Effector memory CD8-positive, alpha-beta T cell (primary cell): ENCODE results near the gene IBA57.

Source experiments
- ATAC-seq: fragments of 150-1000 bp; cut with Tn5 transposase; replicated peaks from 2 replicates; pipeline ENCODE4 v1.10.0; 2021; ENCODE audit warnings: mild to moderate bottlenecking, moderate library complexity
- DNase-seq, 3 experiments: peaks; one replicate each; pipeline ENCODE4 v3.0.0; 2021
- H3K27ac Mint-ChIP-seq, 2 donors: one replicate each; pipeline ENCODE4 v1.8.0; 2022; ENCODE audit warnings: mild to moderate bottlenecking in 2 of 2, mixed read lengths in 2 of 2, moderate library complexity in 2 of 2
- H3K27me3 Mint-ChIP-seq, 2 donors: one replicate each; pipeline ENCODE4 v1.8.0; 2022; ENCODE audit warnings: mixed read lengths in 2 of 2
- H3K36me3 Mint-ChIP-seq: one replicate; pipeline ENCODE4 v1.8.0; 2022; ENCODE audit warnings: mild to moderate bottlenecking, moderate library complexity, mixed read lengths; ENCODE audit not compliant: insufficient read depth
- H3K4me1 Mint-ChIP-seq, 2 donors: one replicate each; pipeline ENCODE4 v1.8.0; 2022; ENCODE audit warnings: low read depth in 2 of 2, mixed read lengths in 2 of 2
- H3K4me3 Mint-ChIP-seq, 2 donors: one replicate each; pipeline ENCODE4 v1.8.0; 2022; ENCODE audit warnings: mild to moderate bottlenecking in 2 of 2, mixed read lengths in 2 of 2, moderate library complexity in 2 of 2
- H3K9me3 Mint-ChIP-seq, 2 donors: one replicate each; pipeline ENCODE4 v1.8.0; 2022; ENCODE audit warnings: mixed read lengths in 2 of 2

The IBA57 gene

GRCh38 chr1:228175316-228176023 lies 9.9 kb downstream of the IBA57 start:
- Mint-ChIP-seq H3K27ac (no peak overlapping the region), H3K36me3 (peaks cover 50% of the 10 kb centered on the region), H3K27me3 (no peaks in the 10 kb centered on the region), H3K4me1 (peaks cover 5 to 21% of the 10 kb centered on the region in 2 donors), H3K4me3 (no peak overlapping the region), H3K9me3 (no peaks in the 10 kb centered on the region)
- no peak for ATAC-seq
- DNase-seq, result no peak

- Mint-ChIP-seq H3K9me3 (no peaks in the 10 kb centered on the region), H3K27me3 (no peaks in the 10 kb centered on the region), H3K4me1 (peaks cover 5 to 21% of the 10 kb centered on the region in 2 donors), H3K36me3 (peaks cover 49% of the 10 kb centered on the region), H3K4me3 (no peak overlapping the region), H3K27ac (no peak overlapping the region)
- DNase-seq (no peak), ATAC-seq (no peak)
Observed at GRCh38 chr1:228176024-228176395, 10.4 kb downstream of the IBA57 start.

GRCh38 chr1:228176461-228177182 lies 11.0 kb downstream of the IBA57 start:
- H3K36me3 Mint-ChIP-seq, result peaks cover 47% of the 10 kb centered on the region
- DNase-seq (no peak), ATAC-seq (no peak)
- no peak overlapping the region for H3K27ac Mint-ChIP-seq
- H3K9me3 Mint-ChIP-seq, result no peaks in the 10 kb centered on the region
- H3K4me3 Mint-ChIP-seq, result no peak overlapping the region
- H3K4me1 Mint-ChIP-seq, result peaks cover 5 to 21% of the 10 kb centered on the region in 2 donors
- no peaks in the 10 kb centered on the region for H3K27me3 Mint-ChIP-seq

- DNase-seq (no peak), ATAC-seq (no peak)
- H3K4me1 Mint-ChIP-seq, result peaks cover 9 to 26% of the 10 kb centered on the region in 2 donors
- H3K4me3 Mint-ChIP-seq, result no peak overlapping the region
- peaks cover 49% of the 10 kb centered on the region for H3K36me3 Mint-ChIP-seq
- H3K9me3 Mint-ChIP-seq, result no peaks in the 10 kb centered on the region
- H3K27me3 Mint-ChIP-seq, result no peaks in the 10 kb centered on the region
- H3K27ac Mint-ChIP-seq, result no peak overlapping the region
Observed at GRCh38 chr1:228177183-228177475, 11.5 kb downstream of the IBA57 start.

GRCh38 chr1:228177721-228178710 lies 12.4 kb downstream of the IBA57 start:
- ATAC-seq (no peak), DNase-seq (no peak)
- H3K27ac Mint-ChIP-seq, result no peak overlapping the region
- no peaks in the 10 kb centered on the region for H3K27me3 Mint-ChIP-seq
- no peak overlapping the region for H3K4me3 Mint-ChIP-seq
- peaks cover 7 to 20% of the 10 kb centered on the region in 2 donors for H3K4me1 Mint-ChIP-seq
- H3K36me3 Mint-ChIP-seq, result peaks cover 56% of the 10 kb centered on the region
- H3K9me3 Mint-ChIP-seq, result no peaks in the 10 kb centered on the region

- Mint-ChIP-seq H3K4me1 (peaks cover 7 to 19% of the 10 kb centered on the region in 2 donors), H3K27ac (peak overlapping the region in 1 of 2 donors; percentile 65), H3K27me3 (no peaks in the 10 kb centered on the region), H3K36me3 (peaks cover 55% of the 10 kb centered on the region), H3K4me3 (no peak overlapping the region), H3K9me3 (no peaks in the 10 kb centered on the region)
- DNase-seq (no peak), ATAC-seq (no peak)
Observed at GRCh38 chr1:228178737-228179684, 13.4 kb downstream of the IBA57 start.

GRCh38 chr1:228180271-228180958 lies 14.8 kb downstream of the IBA57 start:
- Mint-ChIP-seq H3K27ac (no peak overlapping the region), H3K4me3 (no peak overlapping the region), H3K27me3 (no peaks in the 10 kb centered on the region), H3K4me1 (peaks cover 13 to 23% of the 10 kb centered on the region in 2 donors), H3K9me3 (no peaks in the 10 kb centered on the region), H3K36me3 (peaks cover 46% of the 10 kb centered on the region)
- DNase-seq (no peak), ATAC-seq (no peak)

GRCh38 chr1:228180959-228181644 lies 15.5 kb downstream of the IBA57 start:
- no peak for DNase-seq
- no peak for ATAC-seq
- Mint-ChIP-seq H3K4me3 (no peak overlapping the region), H3K36me3 (peaks cover 44% of the 10 kb centered on the region), H3K9me3 (no peaks in the 10 kb centered on the region), H3K27me3 (no peaks in the 10 kb centered on the region), H3K4me1 (peaks cover 20 to 30% of the 10 kb centered on the region in 2 donors), H3K27ac (no peak overlapping the region)

- H3K9me3 Mint-ChIP-seq, result no peaks in the 10 kb centered on the region
- DNase-seq (no peak), ATAC-seq (no peak)
- peaks cover 44% of the 10 kb centered on the region for H3K36me3 Mint-ChIP-seq
- no peak overlapping the region for H3K27ac Mint-ChIP-seq
- H3K4me3 Mint-ChIP-seq, result no peak overlapping the region
- H3K27me3 Mint-ChIP-seq, result no peaks in the 10 kb centered on the region
- peaks cover 23 to 35% of the 10 kb centered on the region in 2 donors for H3K4me1 Mint-ChIP-seq
Observed at GRCh38 chr1:228181645-228182034, 16.0 kb downstream of the IBA57 start.

- H3K4me3 Mint-ChIP-seq, result no peak overlapping the region
- no peaks in the 10 kb centered on the region for H3K9me3 Mint-ChIP-seq
- ATAC-seq (peak; percentile 33), DNase-seq (no peak)
- peaks cover 23 to 35% of the 10 kb centered on the region in 2 donors for H3K4me1 Mint-ChIP-seq
- H3K36me3 Mint-ChIP-seq, result peaks cover 44% of the 10 kb centered on the region
- peak overlapping the region in 1 of 2 donors; percentile 55 for H3K27ac Mint-ChIP-seq
- H3K27me3 Mint-ChIP-seq, result no peaks in the 10 kb centered on the region
Observed at GRCh38 chr1:228182296-228183030, 16.9 kb downstream of the IBA57 start.

GRCh38 chr1:228184152-228184551 lies 18.5 kb downstream of the IBA57 start:
- no peak for ATAC-seq
- no peak overlapping the region for H3K4me3 Mint-ChIP-seq
- peak overlapping the region; percentile 22 to 92 for H3K27ac Mint-ChIP-seq
- H3K4me1 Mint-ChIP-seq, result peaks cover 23 to 29% of the 10 kb centered on the region in 2 donors
- no peaks in the 10 kb centered on the region for H3K27me3 Mint-ChIP-seq
- H3K9me3 Mint-ChIP-seq, result no peaks in the 10 kb centered on the region
- no peak for DNase-seq
- peaks cover 34% of the 10 kb centered on the region for H3K36me3 Mint-ChIP-seq
